Measurements from ENCODE around the gene TSKS.

TSKS gene, protein sequence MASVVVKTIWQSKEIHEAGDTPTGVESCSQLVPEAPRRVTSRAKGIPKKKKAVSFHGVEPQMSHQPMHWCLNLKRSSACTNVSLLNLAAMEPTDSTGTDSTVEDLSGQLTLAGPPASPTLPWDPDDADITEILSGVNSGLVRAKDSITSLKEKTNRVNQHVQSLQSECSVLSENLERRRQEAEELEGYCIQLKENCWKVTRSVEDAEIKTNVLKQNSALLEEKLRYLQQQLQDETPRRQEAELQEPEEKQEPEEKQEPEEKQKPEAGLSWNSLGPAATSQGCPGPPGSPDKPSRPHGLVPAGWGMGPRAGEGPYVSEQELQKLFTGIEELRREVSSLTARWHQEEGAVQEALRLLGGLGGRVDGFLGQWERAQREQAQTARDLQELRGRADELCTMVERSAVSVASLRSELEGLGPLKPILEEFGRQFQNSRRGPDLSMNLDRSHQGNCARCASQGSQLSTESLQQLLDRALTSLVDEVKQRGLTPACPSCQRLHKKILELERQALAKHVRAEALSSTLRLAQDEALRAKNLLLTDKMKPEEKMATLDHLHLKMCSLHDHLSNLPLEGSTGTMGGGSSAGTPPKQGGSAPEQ

GRCh38 chr19:49763230-49763629 lies at the start of gene TSKS:
Gene TSKS, minus strand, starts transcription at chr19:49763306. Its CDS starts 59 bp downstream, at chr19:49763247.
- DNase-seq, result no peak

DNA sequence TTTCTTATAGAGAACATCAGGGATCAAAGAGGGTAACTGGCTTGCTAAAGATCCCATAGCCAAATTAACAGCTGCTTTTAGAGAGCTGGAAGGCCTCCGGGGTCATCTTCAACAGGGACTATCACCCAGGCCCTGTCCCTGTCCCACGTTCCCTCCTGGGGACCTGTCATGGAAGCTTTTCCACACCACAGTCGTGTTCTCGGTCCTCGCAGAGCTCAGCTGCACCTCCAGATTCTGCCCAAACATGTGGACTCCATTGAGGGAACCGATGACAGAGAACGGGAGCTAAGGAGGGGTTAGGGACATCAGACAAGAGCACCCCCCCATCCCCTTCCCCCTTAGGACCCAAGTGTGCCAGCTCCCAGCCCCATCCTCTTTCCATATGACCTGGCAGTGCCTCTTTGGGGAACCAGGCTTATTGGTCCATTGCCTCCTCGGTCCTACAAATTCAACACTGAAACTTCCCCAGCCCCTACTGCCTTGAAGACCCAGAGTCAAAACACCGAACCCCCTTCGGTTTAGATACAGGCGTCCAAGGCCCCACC lies 49.4 kb upstream of the TSKS start:
- no peak for DNase-seq

DNA sequence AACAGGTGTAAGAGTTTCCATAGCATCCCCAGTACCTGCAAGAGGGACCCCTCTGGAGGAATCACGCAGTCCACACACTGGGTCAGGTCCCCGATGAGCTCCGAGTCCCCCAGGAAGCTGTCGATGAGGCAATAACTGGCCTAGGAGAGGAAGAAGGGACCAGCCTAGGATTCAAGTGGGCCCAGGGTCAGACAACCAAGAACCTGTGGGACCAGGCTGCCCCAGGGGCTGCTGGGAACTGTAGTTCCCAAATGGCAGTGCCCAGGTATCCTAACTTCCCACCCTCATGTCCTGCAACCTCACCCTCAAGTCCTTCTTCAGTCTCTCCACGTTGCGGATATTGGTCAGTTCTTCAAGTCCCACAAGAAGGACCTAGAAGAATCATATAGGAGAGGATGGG lies 48.2 kb upstream of the TSKS start:
- no peak for DNase-seq

DNA sequence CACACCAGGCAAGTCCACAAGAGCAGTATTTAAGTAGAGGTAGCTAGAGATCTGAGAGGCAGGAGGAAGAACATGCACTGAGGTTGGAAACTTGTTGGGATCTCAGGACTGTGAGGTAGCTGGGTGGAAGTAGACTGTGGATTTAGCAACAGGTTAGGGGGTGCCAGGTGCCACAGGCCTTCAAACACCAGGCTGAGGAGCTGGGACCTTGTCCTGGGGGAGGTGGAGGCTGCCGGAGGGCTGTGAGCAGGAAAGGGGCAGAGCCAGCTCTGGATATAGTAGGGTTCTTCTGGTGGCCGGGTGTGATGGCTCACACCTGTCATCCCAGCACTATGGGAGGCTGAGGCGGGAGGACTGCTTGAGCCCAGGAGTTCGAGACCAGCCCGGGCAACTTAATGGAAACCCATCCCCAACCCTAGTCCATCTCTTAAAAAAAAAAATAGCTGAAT lies 46.9 kb upstream of the TSKS start:
- no peak for DNase-seq

DNA sequence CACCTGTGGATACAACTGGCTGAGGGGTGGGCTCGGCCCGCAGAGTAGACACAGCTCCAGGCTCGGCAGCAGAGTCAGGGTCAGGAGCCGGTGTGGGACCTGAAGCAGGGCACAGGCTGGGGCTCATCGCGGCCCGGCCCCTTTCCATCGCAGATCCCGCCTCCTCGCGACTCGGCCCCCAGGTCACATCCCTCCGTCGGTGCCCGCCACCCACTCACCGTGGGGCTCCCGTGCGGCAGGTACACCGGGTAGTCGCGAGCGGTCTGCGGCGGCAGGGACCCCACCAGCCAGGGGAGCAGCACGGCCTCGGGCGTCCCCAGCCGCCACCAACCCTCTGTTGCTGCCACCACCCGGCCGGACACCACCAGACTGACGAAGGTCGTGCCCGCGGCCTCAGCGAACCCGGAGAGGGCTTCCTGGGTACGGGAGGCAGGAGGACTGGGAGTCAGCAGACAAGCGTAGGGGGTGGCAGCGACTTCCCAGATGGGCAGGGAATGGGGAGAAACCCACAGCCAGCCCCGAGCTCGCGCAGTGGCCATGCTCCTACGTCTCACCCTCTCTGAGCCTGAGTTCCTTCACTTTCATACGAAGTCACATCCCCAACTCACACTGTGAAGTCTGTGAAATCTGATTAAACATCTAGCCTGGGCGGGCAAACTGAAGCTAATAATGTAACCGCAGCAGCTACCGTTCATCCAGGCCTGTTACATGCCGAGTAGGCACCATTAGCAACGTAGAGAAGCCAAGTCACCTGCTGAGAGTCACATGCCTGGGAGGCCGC lies 46.2 kb upstream of the TSKS start:
- no peak for DNase-seq

- peak; percentile 92 for DNase-seq
These were observed 45.6 kb upstream of the TSKS start for GRCh38 chr19:49808711-49809159.

- no peak for DNase-seq
These were observed 45.0 kb upstream of the TSKS start for GRCh38 chr19:49807904-49808675.

DNA sequence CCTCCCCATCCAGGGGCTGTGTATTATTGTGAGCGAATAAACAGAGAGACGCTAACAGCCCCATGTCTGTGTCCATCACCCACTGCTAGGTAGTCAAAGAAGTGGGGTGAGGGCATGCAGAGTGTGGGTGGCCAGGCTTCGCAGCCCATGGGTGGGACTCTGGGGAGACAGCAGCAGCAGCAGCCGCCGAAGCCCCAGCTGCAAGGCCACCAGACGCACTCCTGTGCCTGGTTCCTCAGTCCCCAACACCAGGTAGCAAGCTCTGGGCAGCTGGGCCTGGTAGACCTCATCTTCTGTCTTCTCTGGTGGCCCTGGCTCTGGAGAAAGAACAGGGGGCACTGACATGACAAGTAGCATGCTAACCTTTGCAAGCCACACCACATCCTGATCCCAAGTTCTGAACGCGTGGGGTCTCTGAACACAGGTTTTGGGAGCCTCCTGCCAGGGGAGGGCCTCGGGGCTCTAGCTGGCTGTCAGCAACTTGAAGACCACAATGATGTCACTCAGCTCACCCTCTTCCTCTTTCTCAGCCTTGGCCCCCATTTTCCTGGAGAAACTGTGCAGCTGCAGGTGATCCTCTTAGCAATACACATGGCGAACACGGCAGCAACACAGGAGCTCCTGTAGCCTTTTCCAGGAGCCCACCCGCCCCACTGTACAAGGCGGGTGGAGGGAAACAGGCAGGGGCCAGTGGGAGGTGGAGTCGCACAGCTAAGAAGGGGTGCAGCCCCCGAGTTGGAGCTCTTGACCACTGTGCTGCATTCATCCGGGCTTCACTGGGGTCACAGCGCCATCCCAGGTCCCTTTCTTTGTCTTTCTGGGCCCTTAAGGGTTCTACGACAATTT lies 44.2 kb upstream of the TSKS start:
- no peak for DNase-seq

GRCh38 chr19:49806620-49806959 lies 43.5 kb upstream of the TSKS start:
- no peak for DNase-seq

- no peak for DNase-seq
These were observed 42.9 kb upstream of the TSKS start for GRCh38 chr19:49805822-49806619.

DNA sequence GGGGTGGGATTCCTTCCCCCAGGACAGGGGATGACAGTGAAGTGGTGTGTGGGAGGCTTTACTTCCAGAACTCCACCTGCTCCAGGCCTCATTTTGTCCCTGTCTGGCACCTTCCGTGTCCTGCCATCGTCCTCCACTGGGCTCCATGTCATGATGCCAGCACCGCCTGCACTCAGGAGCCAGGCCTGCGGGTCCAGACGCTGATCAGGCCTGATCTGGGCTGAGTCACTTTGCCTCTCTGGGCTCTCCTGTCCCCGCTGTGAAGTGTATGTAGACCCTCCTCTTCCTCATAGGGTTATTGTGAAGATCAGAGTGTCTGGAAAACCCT lies 40.4 kb upstream of the TSKS start:
- DNase-seq, result no peak

GRCh38 chr19:49802836-49803528 lies 39.9 kb upstream of the TSKS start:
- DNase-seq, result no peak

DNA sequence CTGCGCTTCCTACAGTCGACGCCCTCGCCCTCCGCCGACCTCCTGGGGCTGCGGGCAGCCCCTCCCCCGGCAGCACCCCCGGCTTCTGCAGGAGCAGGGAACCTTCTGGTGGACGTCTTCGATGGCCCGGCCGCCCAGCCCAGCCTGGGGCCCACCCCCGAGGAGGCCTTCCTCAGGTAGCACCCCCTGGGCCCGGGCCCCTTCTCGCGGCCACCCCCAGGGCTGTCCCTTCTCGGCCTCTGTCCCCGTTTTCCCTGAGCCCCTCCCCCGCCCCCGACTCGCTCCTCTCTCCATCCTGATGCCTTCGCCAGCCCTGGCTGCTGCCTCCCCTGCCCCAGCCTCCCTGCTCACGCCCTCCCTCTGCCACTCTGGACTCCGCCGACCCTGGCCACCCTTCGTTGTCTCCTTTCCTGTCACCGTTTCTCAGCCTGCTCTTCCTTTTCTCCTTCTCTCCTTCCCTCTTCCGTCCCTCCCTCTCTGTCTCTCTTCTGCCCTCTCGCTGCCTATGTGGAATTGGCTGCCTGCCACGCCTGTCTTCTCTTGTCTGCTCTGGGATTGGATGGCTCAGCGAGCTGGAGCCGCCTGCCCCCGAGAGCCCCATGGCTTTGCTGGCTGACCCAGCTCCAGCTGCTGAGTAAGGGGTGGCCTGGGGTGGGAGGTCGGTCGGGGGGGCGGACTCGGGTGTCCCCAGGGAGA lies 39.0 kb upstream of the TSKS start:
- DNase-seq, result peak; percentile 90

DNA sequence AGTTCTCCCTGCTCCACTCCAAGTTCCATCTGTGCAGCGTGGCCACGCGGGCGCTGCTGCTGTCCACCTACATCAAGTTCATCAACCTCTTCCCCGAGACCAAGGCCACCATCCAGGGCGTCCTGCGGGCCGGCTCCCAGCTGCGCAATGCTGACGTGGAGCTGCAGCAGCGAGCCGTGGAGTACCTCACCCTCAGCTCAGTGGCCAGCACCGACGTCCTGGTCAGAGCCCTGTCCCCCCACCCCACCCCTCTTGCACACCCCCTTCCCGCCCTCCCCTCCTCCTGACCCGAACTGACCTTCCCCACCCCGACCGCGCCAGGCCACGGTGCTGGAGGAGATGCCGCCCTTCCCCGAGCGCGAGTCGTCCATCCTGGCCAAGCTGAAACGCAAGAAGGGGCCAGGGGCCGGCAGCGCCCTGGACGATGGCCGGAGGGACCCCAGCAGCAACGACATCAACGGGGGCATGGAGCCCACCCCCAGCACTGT lies 38.3 kb upstream of the TSKS start:
- no peak for DNase-seq

DNA sequence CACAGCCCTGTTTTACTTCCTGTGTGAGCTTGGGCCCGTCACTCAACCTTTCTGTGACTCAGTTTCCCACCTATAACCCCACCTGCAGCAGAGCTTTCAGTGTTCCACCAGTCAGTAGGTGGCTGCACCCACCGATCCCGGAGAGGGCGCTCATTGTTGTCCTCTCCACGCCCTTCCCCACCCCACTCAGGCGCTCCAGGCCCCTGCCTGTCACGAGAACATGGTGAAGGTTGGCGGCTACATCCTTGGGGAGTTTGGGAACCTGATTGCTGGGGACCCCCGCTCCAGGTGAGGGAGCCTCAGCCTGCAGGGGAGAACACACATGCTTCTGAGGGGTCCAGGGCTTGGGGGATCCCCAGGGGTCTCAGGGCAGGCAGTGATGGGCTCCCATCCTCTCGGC lies 37.7 kb upstream of the TSKS start:
- DNase-seq, result no peak

GRCh38 chr19:49799798-49800376 lies 36.8 kb upstream of the TSKS start:
- DNase-seq, result no peak

DNA sequence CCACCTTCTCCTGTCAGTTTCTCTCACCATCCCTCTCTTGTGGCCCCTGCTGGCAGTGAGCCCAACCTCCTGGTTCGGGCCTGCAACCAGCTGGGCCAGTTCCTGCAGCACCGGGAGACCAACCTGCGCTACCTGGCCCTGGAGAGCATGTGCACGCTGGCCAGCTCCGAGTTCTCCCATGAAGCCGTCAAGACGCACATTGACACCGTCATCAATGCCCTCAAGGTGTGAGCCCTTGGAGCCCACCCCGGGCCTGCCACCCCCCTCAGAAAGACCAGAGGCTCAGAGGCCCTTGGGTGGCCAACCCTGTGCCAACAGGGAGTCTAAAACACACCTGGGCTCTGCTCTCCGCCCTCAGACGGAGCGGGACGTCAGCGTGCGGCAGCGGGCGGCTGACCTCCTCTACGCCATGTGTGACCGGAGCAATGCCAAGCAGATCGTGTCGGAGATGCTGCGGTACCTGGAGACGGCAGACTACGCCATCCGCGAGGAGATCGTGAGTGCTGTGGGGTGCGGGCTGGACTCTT lies 36.2 kb upstream of the TSKS start:
- DNase-seq, result no peak

DNA sequence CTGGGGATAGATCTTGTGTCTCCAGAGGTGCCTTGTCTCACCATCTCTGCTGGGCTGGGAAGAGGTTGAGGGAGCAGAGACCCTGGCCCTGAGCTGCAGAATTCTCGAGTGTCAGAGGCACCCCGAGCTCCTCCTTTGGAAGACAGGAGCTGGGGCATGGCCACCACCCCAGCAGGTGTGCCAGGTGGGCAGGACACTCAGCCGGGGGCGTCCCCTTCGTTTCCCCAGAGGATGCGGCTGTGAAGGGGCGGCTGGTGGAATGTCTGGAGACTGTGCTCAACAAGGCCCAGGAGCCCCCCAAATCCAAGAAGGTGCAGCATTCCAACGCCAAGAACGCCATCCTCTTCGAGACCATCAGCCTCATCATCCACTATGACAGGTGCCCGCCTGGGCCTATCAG lies 35.5 kb upstream of the TSKS start:
- no peak for DNase-seq

DNA sequence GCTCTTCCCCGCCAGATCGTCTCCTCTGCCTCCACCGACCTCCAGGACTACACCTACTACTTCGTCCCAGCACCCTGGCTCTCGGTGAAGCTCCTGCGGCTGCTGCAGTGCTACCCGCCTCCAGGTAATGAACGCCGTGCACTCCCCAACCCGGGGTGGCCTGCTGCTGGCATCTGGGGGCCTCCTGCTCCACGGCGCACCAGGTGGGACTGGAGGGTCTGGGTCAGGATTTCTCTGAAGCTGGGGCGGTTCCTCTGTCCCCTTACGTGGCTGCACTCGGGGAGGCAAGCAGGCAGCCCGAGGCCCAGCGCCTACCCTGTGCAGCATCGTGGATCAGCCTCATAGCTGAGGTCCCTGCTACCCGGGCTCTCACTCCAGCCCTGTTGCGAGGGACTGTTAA lies 32.5 kb upstream of the TSKS start:
- no peak for DNase-seq

All from right forelimb (tissue), 1 donor.